Measurements from ENCODE around the gene GRIK4.

GRIK4 gene

GRCh38 chr11:120739780-120740179 lies 228.2 kb downstream of the GRIK4 start:
- TF ChIP-seq, protein P1, sequence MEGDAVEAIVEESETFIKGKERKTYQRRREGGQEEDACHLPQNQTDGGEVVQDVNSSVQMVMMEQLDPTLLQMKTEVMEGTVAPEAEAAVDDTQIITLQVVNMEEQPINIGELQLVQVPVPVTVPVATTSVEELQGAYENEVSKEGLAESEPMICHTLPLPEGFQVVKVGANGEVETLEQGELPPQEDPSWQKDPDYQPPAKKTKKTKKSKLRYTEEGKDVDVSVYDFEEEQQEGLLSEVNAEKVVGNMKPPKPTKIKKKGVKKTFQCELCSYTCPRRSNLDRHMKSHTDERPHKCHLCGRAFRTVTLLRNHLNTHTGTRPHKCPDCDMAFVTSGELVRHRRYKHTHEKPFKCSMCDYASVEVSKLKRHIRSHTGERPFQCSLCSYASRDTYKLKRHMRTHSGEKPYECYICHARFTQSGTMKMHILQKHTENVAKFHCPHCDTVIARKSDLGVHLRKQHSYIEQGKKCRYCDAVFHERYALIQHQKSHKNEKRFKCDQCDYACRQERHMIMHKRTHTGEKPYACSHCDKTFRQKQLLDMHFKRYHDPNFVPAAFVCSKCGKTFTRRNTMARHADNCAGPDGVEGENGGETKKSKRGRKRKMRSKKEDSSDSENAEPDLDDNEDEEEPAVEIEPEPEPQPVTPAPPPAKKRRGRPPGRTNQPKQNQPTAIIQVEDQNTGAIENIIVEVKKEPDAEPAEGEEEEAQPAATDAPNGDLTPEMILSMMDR (IDR thresholded peaks at IDR 0.05; ENCODE audit: low read depth, low read length, missing control alignments): no peak
- H3K4me3 ChIP-seq (ENCODE audit: low read depth, low read length): no peak overlapping the region
- no peak for DNase-seq (ENCODE audit: low read depth)

DNA sequence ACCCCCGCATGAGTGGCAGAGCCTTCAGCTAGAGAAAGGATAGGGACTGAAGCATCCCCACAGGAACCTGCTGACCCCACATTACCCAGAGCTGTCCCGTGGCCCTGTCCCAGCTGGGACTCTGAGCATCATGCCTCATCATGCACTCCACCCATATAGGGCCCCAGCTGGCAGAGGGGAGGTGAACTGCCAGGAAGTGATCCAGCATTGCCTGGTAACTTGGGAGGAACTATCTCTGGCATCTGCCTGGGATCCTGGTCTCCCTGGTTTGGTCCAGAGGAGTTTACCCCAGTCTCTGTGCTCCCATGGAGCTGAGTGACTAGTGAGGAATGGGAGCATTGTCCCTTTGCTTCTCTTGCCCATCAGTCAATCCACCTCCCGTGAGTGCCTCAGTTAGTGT lies 228.8 kb downstream of the GRIK4 start:
- no peak overlapping the region for H3K4me3 ChIP-seq (ENCODE audit: low read depth, low read length)
- DNase-seq (ENCODE audit: low read depth): no peak
- TF ChIP-seq, protein P1 (IDR thresholded peaks at IDR 0.05; ENCODE audit: low read depth, low read length, missing control alignments): no peak

DNA sequence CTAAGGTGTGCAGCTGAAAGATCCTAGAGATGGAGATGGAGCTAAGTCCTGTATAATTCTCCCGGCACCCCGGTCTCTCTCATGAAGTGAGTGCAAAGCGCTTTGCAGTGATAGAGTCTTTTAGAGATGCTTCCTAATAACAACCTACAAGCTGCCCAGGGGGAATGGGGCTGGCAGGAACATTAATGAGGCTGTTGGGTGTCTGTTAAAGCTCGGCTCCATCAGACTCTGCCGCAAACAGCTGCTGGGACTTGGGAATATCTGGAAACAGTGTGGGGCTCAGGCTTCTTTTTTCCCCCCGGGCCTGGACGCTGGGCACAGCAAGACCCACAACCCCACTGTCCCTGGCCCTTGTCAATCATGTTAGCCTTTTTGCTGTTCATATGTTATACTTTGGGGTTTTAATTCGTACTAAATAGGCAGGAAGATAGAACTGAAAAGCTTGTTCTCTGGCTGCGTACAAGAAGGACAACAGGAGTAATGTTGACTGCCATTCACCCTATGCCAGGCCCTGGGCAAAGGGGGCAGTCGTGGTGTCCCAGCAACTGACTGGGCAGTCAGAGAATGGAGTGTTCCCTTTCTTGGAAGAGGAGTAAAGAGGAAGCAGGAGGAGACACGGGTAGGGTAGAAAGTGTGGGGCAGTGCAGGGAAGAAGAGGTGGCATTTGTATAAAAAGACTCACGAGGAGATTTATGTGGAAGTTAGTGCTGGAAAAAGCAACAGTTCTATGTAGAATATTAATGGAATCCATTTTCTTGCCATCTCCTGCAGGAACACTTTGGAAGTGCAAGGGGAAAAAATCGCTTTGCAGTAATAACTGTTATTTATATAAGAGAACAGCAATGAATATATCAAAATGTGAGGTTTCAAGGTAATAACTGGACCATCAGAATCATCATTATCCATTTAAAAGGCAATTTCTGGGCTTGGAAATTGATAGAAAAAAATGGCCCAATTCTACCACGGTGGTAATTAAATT lies 232.8 kb downstream of the GRIK4 start:
- TF ChIP-seq, protein P1 (IDR thresholded peaks at IDR 0.05; ENCODE audit: low read depth, low read length, missing control alignments): no peak
- no peak overlapping the region for H3K4me3 ChIP-seq (ENCODE audit: low read depth, low read length)
- no peak for DNase-seq (ENCODE audit: low read depth)

GRCh38 chr11:120746376-120746775 lies 234.8 kb downstream of the GRIK4 start:
- no peak for DNase-seq (ENCODE audit: low read depth)
- H3K4me3 ChIP-seq (ENCODE audit: low read depth, low read length): no peak overlapping the region
- TF ChIP-seq, protein P1 (IDR thresholded peaks at IDR 0.05; ENCODE audit: low read depth, low read length, missing control alignments): no peak

DNA sequence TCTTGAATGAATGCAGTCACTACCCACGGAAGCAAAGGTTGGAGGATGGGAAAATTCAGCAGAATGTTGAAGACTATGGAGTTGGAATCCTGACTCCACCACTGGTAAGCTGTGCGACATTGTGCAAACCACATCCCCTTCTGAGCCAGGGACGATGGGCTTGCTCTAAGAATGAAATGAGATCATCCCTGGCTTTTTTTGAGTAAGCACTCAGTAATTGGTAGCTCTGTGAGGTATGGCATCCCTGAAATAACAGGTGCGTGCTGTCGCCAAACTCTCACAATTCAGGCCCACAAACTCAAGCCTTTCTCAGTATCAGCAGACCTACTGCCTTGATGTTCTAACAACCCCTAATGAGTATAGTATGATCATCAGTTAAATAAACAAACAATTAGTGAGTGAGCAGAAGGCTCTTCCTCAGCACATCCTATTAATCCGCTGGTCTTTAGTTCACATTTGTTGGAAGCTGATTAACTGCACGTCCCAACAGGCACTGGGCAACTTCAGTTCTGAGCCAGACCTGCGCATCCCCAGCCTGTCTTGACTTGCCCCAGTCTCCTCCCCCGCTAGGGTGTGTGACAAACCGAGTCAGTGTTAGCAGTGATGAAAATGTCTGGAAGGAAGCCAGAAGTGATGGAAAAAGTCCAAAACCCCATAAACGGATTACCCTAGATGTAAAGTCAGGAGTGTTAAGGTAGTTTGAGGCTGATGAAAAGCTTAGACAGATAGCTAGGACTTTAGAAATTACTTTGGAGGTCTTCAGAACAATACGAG lies 235.5 kb downstream of the GRIK4 start:
- no peak overlapping the region for H3K4me3 ChIP-seq (ENCODE audit: low read depth, low read length)
- no peak for DNase-seq (ENCODE audit: low read depth)
- TF ChIP-seq, protein P1 (IDR thresholded peaks at IDR 0.05; ENCODE audit: low read depth, low read length, missing control alignments): no peak

- no peak for DNase-seq (ENCODE audit: low read depth)
- H3K4me3 ChIP-seq (ENCODE audit: low read depth, low read length): no peak overlapping the region
- TF ChIP-seq, protein P1 (IDR thresholded peaks at IDR 0.05; ENCODE audit: low read depth, low read length, missing control alignments): no peak
Measured at GRCh38 chr11:120747850-120748814, 236.6 kb downstream of the GRIK4 start.
